IPS DF 4.7 (cell line): ENCODE measurements around the gene CKB.
"Not testable (repeated sequence)": the region's sequence is repeated elsewhere in the genome, so short reads cannot be mapped to it uniquely, and the experiment has no call there.

ENCODE experiments used
- DNase-seq: peaks from one replicate; pipeline ENCODE4 v3.0.0-alpha.2; 2013; ENCODE audit warnings: low spot score; ENCODE audit errors: extremely low read depth

Gene CKB

DNA sequence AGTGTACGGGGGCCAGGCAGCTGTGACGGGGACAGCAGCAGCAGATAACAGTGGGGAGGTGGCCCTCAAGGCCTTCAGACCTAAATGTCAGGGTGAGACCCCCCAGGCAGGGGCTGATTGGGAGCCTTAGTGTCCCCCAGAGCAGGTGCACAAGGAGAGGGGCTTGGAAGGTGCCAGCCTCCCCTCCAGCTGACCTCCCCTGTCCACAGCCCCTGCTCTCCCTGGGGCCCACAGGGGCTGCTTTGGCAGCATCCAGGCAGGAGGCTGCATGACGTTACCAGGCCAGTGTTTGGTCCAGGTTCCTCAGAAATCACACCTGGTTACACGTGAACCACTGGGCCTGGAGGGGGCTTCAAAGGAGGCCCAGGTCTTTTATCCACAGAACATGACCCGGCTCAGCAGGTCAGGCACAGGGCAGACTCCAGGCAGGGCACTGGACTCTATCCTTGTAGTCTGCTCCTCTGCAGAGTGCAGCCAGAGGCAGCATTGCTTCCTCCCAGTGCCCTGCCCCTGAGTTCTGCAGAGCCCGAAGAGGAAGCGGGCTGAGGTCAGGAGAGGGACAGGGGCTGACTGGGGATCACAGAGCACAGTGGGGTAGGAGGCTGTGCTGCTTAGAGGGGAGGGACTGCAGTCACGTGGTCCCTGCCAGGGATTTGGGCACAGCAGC lies 3.8 kb upstream of the CKB start:
- DNase-seq, result no peak

DNA sequence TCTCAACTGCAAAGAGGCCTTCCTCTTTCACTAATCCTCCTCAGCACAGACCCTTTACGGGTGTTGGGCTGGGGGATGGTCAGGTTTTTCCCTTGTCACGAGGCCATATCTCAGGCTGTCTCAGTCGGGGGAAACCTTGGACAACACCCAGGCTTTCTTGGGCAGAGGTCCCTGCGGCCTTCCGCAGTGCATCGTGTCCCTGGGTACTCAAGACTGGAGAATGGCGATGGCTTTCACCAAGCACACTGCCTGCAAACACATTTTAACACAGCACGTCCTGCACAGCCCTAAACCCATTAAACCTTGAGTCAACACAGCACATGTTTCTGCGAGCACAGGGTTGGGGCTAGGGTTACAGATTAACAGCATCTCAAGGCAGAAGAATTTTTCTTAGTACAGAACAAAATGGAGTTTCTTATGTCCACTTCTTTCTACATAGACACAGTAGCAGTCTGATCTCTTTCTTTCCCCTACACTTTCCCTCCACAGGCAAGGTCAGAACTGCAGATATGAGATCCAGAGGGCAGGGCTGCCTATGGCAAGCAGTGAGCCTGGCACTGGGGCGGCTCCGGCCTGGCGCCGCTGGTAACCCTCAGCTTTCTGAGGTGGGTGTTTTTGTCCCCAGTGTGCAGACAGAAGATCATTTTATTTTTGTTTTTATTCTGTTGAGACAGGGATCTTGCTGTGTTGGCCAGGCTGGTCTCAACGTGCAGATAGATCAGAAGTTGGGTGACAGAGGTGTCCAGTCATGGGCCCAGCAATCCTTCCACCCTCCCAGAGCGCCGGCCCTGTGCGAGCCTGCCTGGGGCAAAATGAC lies 3.0 kb upstream of the CKB start:
- not testable (repeated sequence) for DNase-seq

DNA sequence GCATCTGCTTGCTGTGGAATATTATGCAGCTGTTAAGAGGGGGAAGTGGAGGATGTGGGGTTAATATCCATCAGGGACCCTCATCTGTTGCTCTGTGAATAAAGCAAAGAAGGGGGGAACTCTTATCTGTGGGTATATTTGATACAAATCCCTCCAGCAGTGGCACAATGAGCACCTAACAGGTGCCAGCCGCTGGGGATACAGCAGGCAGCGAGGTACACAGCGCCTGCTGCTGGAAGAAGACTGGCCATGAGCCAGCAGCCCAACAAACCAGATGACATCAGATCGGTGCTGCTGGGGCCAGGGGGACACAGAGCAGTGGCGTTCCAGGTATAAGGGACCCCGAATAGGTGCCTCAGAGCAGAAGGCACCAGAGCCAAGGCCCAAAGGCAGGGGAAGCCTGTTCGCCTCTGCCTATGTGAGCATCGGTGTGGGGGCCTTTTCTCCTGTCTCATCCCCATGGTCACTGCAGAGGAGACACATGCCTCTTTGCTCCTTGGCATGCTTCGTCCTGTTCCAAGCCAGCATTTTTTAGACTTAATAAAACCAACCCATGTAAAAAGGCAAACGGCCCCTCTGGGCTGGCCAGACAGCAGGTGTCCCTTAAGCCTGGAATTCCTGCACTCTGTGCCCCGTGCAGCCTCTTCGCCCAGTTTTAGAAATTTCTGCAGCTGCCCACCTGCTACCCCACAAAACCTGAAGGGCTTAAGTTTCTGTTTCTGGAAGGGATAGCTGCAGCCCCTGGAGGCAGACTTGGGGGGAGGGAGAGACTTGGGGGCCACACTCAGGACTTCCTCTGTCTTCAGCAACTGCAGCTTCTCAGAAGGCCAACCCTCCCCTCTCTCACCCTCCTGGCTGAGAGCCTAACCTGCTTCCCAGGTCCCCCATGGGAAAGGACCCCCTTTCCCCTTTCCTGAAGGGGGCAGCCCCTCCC lies 1.6 kb upstream of the CKB start:
- DNase-seq, result no peak

DNA sequence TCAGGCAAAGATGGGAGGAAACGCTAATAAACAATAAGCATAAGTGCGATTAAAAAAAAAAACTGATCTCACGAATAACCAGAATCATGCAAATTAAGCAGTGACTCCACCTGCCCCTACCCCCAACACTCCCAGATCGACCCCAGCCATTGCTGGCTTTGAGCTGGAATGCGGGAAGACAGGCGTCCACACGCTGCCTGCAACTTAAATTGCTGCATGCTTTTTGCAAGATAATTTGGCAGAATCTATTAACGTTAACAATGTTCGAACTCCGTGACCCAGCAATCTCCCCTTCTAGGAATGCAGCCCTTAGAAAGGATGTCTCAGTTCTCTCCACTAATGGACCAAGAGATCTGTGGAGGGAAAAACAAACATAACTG lies 935 bp upstream of the CKB start:
- DNase-seq, result no peak

- DNase-seq, result no peak
These were observed 573 bp downstream of the CKB start for GRCh38 chr14:103521951-103522563.

- no peak for DNase-seq
These were observed 1.1 kb downstream of the CKB start for GRCh38 chr14:103521438-103521950.

DNA sequence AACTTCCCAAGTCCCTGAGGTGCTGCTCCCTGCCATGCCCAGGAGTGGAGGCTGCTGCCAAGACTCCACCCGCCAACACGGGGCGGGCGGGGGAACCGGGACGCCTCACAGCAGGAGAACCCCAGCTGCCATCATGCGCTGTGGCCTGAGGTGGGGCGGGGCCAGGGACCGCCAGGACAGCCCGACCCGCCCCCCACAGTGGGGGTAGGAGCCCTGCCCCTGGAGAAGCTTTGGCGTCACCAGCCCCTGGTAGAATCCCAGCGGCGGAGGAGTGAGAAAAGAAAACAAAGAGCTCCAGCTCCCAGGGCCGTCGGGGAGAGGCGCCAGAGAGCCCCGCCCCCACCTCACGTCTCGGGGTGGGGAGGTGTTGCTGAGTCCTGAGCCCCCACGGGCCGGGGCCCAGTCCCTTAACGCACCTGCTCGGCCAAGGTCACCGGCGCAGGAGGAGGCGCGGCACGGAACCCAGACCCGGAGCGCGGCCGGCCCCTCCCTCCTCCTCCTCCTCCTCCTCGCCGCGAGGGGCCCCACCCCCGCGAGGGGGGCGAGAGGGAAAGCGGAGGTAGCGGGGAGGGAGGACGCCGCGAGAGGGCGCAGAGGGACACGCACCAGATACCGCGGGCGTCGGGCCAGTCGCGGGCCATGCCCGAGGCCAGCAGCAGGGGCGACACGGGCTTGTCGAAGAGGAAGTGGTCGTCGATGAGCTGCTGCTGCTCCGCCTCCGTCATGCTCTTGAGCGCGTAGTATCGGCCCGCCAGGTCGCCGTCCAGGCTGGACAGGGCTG lies 1.8 kb downstream of the CKB start:
- no peak for DNase-seq

DNA sequence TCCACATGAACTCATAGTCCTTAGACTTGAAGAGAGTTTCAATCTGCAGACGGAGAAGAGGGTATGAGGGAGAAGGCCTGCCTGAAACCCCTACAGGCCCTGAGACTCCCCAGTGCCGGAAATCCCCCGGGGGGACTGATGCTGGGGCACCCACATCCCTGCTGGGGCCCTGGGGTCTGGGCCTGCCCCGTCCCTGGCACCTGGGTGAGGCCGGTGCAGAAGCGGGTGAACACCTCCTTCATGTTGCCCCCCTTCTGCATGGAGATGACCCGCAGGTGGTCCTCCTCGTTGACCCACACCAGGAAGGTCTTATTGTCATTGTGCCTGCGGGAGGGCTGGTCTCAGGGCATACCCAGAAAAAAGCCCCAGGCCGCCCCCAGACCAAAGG lies 2.4 kb downstream of the CKB start:
- no peak for DNase-seq

DNA sequence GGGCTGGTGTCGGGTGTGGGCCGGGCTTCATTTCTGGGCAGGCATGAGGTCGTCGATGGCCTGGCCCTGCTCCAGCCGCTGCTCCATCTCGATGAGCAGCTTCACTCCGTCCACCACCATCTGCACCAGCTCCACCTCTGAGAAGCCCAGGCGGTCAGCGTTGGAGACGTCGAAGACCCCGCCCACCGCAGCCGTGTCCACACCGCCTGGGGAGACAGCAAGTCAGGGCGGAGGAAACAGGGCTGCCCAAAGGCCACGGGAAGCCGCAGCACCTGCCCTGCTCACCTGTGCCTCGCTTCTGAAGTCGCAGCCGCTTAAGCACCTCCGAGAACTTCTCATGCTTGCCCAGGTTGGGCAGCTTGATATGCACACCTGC lies 2.8 kb downstream of the CKB start:
- no peak for DNase-seq

DNA sequence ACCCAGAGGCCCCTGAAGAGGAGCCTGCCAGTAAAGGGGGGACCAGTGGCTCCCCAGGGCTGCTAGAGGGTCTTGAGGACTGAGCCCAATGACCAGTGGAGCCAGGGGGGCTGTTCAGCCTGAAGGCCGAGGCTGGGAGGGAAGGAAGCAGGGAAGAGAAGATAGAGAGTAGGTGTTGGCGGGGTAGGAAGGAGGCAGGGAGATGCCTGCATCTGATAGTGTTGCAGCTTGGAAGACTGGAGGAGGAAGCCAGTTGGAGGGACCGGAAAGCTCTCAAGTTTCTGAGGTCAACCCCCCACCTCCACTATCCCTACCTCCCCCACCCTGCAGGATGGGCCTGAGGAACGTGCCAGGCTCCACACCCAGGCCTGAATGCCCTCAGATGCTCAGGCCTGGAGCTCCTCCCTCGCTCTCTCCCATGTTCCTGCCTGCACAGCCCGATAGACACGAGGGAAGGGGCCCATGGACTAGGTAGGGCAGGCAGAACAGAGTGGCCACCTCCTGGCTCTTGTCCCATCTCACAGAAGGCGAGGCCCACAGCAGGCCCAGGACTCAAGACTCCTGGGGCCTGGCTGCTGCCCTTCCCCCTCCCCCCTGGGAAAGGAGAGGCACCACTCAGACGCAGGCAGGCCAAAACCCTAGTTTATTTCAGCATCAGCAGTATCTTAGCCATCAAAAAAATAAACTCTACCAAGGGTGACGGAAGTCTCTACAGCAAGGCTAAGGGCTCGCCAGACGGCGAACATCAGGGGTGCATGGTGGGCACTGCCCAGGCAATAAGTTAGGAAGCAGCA lies 3.4 kb downstream of the CKB start:
- DNase-seq, result no peak

DNA sequence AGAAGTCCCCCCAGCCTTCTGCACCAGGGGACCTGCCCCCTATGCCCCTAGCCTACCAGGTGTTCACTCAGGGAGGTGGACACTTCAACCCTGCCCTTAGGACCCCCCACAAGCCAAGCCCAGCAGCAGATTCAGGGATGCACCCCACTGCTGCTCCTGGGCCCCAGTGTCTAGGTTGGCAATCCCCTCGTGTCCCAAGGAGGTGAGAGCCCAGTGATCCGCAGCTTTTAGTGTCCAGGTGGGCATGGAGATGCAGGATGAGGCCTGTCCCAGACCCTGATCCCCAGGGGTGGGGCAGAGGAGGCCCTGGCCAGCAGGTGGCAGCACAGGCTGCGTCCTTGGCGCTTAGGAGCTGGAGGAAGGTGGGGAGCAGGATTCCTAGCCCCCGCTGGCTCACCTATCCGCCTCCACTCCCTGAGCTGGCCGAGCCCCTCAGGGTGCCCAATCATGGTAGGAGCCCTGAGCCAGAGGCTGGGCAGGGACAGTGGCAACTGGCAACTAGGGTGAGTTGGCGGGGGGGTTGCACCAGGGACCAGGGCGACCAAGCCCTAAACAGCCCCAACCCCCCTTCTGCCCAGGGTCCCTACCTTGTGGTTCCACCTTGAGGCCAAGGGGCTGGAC lies 4.1 kb downstream of the CKB start:
- no peak for DNase-seq

DNA sequence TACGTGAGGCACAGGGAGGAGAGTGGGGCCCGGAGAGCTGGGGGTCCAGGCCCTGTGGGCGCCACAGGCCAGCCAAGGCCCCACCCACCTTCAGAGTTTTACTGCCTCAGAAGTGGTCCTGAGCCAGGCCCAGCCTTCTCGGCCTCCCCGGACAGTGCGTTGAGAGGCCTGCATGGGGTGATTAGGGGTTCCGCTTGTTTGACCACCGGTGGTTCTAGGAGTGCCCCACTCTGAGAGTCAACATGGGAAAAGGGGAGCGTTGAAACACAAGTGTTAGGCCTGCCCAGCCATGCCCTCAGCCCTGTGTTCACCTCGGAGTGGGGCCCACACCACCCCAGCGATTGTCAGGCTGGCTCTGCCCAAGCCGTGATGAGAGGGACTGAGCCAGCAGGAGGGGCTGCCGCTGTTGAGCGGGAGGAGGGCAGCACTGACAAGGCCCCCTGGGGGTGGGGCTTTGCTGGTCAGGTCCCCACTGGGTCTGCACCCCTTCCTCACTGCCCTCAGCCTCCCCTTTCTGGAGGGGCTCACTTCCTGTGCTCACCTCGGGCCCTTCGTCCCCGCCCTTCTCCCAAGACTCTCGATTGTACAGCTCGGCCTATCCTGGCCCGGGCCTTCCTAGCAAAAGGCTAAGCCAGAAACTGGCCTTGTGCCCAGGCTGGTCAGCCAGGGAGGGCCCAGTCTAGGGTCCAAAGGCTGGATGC lies 4.8 kb downstream of the CKB start:
- DNase-seq, result no peak

- DNase-seq, result no peak
These were observed 5.5 kb downstream of the CKB start for GRCh38 chr14:103517174-103517566.

GRCh38 chr14:103516426-103517173 lies 6.0 kb downstream of the CKB start:
- no peak for DNase-seq

DNA sequence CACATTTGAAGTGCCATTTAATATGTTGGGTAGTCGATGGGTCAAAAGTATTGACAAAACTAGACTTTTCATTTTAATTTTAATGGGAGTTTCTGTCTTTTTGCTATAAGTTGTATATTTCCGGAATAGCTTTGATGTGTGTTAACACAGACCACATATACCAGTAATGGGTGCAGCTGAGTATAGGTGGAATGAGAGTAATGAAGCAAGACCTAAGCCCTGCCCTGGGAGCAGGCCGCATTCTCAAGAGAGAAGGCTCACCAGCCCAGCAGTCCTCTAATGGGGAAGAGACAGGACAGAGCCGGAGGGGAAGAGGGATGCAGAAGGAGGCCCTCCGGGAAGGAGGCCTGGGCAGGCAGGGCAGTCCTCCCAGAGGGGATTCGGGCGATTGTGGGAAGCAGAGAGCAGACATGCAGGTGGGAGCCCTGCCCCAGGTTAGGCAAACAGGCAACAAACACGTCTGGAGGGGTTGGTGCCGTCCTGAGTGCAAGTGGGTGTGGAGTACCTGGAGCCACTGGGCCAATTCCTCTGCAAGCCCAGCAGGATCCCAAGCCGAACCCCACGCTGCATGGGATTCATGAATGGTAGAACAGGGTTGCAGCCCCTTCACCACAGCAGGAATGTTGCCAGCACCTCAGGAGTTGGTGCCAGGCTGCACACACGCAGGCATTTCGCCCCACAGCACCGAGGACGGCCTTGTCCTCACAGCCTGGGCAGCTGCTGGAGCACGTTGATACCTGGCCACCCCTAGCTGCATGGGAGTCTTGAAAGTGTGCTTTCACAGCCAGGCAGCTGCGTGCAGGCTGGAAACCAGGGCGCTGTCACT lies 7.8 kb downstream of the CKB start:
- DNase-seq, result no peak

- no peak for DNase-seq
These were observed 9.7 kb downstream of the CKB start for GRCh38 chr14:103512701-103513611.
